Subcutaneous adipose tissue (tissue), 4 donors: ENCODE measurements around the gene SMAP2. TPM values are rescaled to one million over a fixed set of nuclear protein-coding genes. Genes with fewer than 3 reads are reported as not detected.

Experiments
- CTCF ChIP-seq: fragments of 450-650 bp; IDR thresholded peaks from one replicate; pipeline ENCODE4 v1.5.1; 2016; ENCODE audit warnings: low read depth, mild to moderate bottlenecking, control low read depth, antibody characterized with exemption, moderate library complexity
- total RNA-seq, 4 donors: library from RNA; depleted of rRNA; stranded (reverse); fragments of >200 nt; gene quantifications; one replicate each; pipeline ENCODE4 v1.1.0, GENCODE V29; 2016

The SMAP2 gene
- 100 to 1,000 TPM in 1 of 4 donors, 10 to 100 TPM in 3; 51.0 to 110 (median 72.2) TPM for total RNA-seq

DNA sequence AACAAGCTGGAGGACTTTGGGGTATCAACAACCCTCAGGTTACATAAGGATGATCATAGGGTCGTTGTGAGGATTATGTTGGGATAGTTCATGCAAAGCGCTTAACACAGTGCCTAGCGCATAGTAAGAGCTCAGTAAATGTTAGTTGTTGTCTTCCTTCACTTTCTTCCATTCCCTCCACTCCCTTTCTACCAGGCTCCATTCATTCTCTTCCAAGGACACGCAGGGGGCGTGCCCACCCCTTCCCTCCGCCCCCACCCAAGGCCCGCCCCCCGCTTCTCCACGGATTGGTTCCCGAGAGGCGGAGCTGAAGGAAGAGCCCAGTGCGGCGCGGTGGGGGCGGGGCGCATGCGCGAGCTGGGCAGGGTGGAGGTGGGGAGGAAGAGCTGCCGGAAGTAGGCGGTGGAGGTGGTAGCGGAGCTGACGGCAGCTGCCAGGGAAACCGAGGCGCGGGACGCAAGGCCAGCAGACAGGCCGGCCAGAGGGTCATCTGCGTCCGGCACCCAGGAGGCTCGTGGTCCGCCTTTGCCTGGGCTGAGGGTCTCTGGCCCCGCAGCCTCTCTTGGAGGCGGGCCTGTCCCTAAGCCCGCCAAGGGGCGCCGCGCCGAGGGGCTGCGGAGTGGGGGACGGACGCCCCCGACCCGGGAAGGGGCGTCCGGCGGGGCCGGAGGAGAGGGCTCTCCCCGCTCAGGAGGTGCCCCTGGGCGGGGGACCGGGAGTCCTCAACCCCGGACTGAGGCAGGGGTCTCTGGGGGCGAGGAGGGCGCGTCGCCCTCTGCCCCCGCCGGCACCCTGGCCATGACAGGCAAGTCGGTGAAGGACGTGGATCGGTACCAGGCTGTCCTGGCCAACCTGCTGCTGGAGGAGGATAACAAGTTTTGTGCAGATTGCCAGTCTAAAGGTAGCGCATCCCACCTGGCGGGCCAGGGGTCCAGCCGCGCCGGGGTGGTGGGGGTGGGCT lies at the start of gene SMAP2:
TSS of gene SMAP2 (plus strand) at position 405 of the 961 bp plus-strand sequence. CDS start at position 799, 394 bp downstream.
- no peak for TF ChIP-seq CTCF

DNA sequence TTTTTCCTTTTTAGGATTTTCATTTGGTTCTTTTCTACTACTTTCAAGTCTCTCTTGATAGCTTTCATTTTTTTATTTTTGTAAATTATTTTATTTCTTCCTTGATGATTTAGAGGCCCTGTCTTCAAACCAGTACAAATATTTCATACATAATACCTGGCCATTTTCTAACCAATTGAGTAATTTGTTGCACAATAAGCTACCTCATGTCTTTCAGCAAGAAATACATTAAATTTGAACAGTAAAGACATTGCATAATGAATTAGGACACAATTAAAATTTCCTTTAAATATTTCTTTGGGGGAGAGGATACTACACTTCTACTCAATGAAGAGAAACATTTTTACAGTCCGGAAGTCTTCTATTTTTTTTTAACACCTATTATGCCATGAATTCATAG lies 40.8 kb upstream of the SMAP2 start:
- no peak for TF ChIP-seq CTCF

DNA sequence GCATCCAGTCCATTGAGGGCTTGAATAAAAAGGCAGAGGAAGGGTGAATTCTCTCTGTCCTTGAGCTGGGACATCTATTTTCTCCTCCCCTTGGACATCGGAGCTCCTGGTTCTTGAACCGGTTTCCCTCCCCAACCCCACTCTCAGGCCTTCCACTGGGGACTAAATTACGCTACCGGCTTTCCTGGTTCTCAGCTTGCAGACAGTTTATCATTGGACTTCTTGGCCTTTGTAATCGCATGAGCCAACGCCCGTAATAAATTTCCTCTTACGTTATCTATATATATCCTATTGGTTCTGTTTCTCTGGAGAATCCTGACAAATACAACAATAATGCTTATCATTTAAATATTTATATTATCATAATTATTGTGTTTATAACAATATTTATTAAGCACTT lies 36.1 kb upstream of the SMAP2 start:
- no peak for TF ChIP-seq CTCF

- TF ChIP-seq CTCF, result no peak
These were observed 34.6 kb upstream of the SMAP2 start for GRCh38 chr1:40338745-40339419.

DNA sequence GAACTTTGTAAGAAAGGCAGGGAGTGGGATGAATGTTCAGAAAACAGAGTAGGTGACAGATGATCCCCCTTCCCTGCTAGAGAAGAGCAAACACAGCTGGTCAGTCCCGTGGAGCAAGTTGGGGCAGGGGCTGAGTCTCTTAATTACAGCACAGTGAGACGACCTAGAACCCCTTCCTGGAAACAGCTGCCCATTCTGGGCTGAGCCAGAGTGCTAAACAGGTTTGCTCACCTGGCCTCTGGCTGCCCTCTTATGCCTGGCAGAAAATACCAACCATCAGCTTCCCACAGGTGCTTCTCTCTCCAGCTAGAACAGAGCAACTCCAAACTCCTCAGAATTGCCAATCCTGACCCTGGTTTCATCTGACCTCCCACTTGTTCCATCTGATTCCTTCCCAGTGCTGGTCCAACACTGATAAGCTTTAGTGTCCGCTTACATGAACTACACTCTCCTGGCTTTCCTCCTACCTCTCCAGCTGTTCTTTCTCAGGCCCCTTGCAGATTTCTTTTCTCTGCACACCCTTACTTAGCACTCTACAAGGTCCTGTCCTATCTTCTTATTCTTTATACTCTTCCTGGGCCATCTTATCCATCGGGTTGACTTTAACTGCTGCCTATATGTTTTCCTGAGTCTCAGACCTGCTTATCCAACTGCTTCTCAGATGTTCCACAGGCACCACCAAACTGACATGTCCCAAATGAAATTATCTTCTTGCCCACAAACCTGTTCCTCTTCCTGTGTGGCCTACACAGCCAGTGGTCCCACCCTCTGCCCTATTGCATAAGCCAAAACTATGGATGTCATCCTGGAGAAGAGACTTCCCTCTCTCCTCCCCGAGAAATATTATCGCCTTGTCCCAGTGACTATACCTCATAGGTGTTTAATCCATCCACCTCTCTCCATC lies 33.9 kb upstream of the SMAP2 start:
- TF ChIP-seq CTCF, result no peak

- TF ChIP-seq CTCF, result no peak
These were observed 31.8 kb upstream of the SMAP2 start for GRCh38 chr1:40341491-40342380.
